Subcutaneous abdominal adipose tissue (tissue), 5 donors: ENCODE measurements around the gene DNM1.

Experiments
- H3K27ac ChIP-seq: one replicate; pipeline ENCODE4 v1.7.0; 2013; ENCODE audit warnings: low read depth, mild to moderate bottlenecking, inconsistent platforms, low read length, moderate library complexity
- H3K27me3 ChIP-seq, 5 donors: one replicate each; pipeline ENCODE4 v1.7.0; 2013; ENCODE audit warnings: low read length in 5 of 5, inconsistent platforms in 1 of 5; ENCODE audit not compliant: control insufficient read depth in 5 of 5, insufficient read depth in 4 of 5
- H3K36me3 ChIP-seq, 5 donors: one replicate each; pipeline ENCODE4 v1.7.0; 2013; ENCODE audit warnings: low read length in 5 of 5; ENCODE audit not compliant: control insufficient read depth in 5 of 5, insufficient read depth in 5 of 5
- H3K4me1 ChIP-seq, 5 donors: one replicate each; pipeline ENCODE4 v1.7.0; 2013; ENCODE audit warnings: low read length in 5 of 5, mild to moderate bottlenecking in 3 of 5, moderate library complexity in 1 of 5; ENCODE audit not compliant: control insufficient read depth in 5 of 5, insufficient read depth in 5 of 5
- H3K4me3 ChIP-seq, 5 donors: one replicate each; pipeline ENCODE4 v1.7.0; 2013; ENCODE audit warnings: low read length in 5 of 5, low read depth in 1 of 5
- H3K9ac ChIP-seq, 5 donors: one replicate each; pipeline ENCODE4 v1.7.0; 2013; ENCODE audit warnings: low read length in 5 of 5, mild to moderate bottlenecking in 4 of 5, moderate library complexity in 3 of 5
- H3K9me3 ChIP-seq, 5 donors: one replicate each; pipeline ENCODE4 v1.7.0; 2013; ENCODE audit warnings: low read length in 5 of 5; ENCODE audit not compliant: control insufficient read depth in 5 of 5
- donor health status: healthy.
- donor health status: healthy.
- donor health status: healthy.
- donor health status: healthy.
- donor health status: healthy.

Gene DNM1

DNA sequence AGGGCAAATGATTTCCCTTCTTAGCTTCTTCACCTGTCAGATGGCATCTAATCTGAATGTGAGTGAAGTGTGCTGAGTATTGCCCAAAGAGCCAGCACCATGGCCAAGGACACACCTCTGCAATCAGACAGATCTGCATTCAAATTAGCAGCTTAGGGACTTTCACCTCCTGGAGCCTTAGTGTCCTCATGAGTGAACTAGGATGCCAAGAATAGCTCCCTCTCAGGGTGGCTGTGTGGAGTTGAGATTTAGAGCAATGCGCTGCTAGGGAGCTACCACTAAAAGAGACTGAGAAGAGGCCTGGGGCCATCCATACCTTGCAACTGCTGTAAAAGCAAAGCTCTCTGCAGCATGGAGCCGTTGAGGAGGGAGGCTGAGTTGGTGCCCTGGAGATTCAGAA, 13.2 kb upstream of the DNM1 start:
- Histone ChIP-seq H3K9ac (peak overlapping the region in 4 of 5 donors; percentile 77 to 98 (median 89)), H3K27me3 (no peaks in the 10 kb centered on the region), H3K4me1 (peaks cover 2 to 31% (median 28%) of the 10 kb centered on the region in 5 donors), H3K36me3 (peaks cover 0 to 34% (median 30%) of the 10 kb centered on the region in 5 donors), H3K9me3 (no peaks in the 10 kb centered on the region), H3K4me3 (peak overlapping the region in 2 of 5 donors; percentile 6 to 92), H3K27ac (no peak overlapping the region)

DNA sequence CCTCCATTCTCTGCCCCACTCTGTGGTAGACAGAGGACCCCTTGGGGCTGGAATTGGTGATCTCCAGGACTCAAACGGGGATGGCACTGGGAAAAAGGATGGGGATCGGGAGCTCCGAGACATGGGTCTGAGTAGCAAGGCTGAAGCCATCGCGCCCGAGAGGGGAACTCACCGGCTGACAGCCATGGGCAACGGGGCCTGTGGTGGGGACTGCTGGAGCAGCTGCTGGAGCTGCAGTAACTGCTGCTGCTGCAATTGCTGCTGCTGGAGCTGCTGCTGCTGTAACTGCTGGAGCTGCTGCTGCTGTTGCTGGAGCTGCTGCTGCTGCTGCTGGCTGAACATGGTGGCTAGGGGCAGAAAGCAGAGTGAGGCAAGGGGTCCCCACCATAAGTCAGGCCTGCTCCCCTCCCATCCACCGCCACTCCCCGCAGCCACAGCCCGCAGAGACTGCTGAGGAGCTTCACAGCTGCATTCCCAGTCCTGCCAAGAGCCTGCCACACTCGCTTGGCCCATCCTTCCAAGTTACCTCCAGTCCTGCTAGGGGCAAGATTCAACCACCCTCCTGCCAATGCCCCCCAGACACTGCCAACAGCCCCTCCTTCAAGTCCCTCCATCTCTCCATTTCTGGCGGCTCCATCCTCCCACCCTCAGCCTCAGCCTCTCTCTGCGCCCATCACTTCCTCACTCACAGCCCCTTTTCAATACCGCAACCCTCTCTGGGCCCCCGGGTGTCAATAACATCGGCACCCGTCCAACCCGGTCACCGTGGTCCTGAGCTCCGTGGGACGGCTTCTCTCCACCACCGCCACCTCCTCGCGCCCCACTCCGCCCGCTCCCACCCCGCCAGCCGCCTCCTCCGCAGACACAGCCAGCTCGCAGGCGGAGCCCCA, 12.4 kb upstream of the DNM1 start:
- peak overlapping the region; percentile 68 to 99 (median 89) for H3K4me3 ChIP-seq
- no peaks in the 10 kb centered on the region for H3K27me3 ChIP-seq
- H3K27ac ChIP-seq = peak overlapping the region; percentile 74
- peaks cover 0 to 27% (median 23%) of the 10 kb centered on the region in 5 donors for H3K36me3 ChIP-seq
- H3K9ac ChIP-seq = peak overlapping the region; percentile 77 to 98 (median 81)
- H3K4me1 ChIP-seq = peaks cover 2 to 31% (median 28%) of the 10 kb centered on the region in 5 donors
- H3K9me3 ChIP-seq = no peaks in the 10 kb centered on the region

DNA sequence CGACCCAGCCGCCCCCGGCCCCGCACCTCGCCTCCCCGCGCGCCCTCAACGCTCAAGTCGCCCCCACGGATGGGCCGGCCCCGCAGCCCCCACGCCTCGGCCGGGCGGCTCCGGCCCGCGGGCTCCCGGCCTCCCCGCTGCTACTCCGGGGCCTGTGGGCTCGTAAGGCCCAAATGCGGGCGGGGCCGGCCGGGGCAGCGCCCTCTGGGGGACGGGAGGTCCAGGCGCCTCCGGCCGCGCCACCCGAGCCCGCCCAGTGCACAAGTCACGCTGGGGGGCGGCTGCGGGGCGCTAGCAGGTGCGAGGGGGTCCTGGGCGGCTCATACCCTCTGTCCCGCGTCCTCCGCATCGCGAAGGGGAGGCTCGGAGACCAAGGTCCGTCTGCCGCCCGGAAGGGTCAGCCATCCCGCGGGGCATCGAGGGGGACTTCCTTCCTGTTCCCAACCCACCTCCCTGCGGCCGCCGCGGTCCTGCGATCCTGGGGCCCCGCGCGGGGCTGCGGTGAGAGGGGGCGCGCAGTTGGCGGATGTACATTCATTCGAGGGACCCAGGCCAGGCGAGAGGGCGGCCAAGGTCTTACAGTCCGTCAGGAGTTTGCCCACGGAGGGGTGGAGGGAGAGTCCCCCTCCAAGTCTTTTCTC, 11.7 kb upstream of the DNM1 start, which contains the start of gene CIZ1:
Gene CIZ1 (minus strand): TSS at position 167 of the 641 bp plus-strand sequence. CDS start 715 bp downstream, outside the sequence.
- Histone ChIP-seq H3K9ac (peak within 1 kb of the TSS; percentile 77 to 98 (median 81)), H3K4me1 (peaks cover 2 to 31% (median 28%) of the 10 kb centered on the region in 5 donors), H3K4me3 (peak within 1 kb of the TSS; percentile 68 to 99 (median 89)), H3K27me3 (no peaks in the 10 kb centered on the region), H3K27ac (peak within 1 kb of the TSS; percentile 74), H3K9me3 (no peaks in the 10 kb centered on the region), H3K36me3 (peaks cover 0 to 19% (median 15%) of the 10 kb centered on the region in 5 donors)

DNA sequence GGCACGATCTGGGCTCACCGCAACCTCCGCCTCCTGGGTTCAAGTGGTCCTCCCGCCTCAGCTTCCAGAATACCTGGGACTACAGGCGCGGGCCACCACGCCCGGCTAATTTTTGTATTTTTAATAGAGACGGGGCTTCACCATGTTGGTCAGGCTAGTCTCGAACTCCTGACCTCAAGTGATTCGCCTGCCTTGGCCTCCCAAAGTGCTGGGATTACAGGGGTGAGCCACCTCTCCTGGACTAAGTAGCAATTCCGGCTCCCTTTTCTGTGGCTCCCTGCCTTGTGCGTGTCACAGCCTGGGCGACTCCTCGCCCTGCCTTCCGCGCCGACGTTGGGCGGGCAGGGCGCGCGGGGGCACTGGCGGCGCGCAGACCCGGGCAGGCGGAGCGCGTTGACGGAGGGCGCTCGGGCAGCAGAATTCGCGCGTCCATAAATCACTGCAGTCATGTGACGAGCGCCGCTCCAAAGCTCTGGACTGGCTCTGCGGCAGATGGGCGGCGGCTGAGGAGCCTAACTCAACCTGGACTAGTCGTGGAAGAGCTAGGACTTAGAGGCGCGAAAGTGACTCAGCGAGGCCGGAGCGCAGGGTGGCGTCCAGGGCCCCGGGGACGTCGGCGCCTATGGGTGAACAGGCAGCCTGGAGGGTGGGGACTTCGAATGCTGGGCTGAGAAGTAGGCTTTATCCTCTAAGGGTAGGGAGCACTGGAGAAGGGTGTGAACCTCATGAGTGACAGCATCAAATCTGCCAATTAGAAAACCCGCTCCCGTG, 10.4 kb upstream of the DNM1 start:
- Histone ChIP-seq H3K9me3 (no peaks in the 10 kb centered on the region), H3K27me3 (no peaks in the 10 kb centered on the region), H3K9ac (peak overlapping the region in 3 of 5 donors; percentile 16 to 59 (median 37)), H3K4me1 (peaks cover 2 to 31% (median 28%) of the 10 kb centered on the region in 5 donors), H3K36me3 (peaks cover 0 to 13% (median 9%) of the 10 kb centered on the region in 5 donors), H3K4me3 (peak overlapping the region in 4 of 5 donors; percentile 44 to 92 (median 88)), H3K27ac (peak overlapping the region; percentile 70)

DNA sequence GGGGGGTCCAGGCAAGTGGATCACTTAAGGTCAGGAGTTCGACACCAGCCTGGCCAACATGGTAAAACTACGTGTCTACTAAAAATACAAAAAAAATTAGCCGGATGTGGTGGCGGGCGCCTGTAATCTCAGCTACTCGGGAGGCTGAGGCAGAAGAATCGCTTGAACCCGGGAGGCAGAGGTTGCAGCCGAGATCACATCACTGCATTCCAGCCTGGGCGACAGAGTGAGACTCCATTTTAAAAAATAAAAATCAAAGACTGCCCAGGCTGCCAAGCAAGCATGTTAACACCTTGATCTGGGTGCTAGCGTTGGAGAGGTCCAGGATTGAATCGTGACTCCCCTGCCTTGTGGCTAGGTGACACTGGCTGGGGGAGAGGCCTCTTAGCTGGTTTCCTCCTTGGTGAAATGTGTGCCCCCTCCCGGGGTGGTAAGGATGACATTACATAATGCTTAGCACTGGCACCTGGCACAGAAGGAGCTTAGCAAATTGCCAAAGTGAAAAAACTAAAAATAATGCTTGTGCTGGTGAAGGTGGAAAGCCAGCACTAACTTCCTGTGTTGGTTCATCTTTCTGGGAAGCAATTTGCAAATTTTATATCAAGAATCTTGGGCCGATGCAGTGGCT, 9.6 kb upstream of the DNM1 start:
- Histone ChIP-seq H3K4me1 (peaks cover 2 to 31% (median 28%) of the 10 kb centered on the region in 5 donors), H3K27me3 (no peaks in the 10 kb centered on the region), H3K27ac (peak overlapping the region; percentile 70), H3K9me3 (no peaks in the 10 kb centered on the region), H3K9ac (peak overlapping the region in 2 of 5 donors; percentile 16 to 59), H3K4me3 (peak overlapping the region in 2 of 5 donors; percentile 26 to 92), H3K36me3 (peaks cover 0 to 12% (median 9%) of the 10 kb centered on the region in 5 donors)

DNA sequence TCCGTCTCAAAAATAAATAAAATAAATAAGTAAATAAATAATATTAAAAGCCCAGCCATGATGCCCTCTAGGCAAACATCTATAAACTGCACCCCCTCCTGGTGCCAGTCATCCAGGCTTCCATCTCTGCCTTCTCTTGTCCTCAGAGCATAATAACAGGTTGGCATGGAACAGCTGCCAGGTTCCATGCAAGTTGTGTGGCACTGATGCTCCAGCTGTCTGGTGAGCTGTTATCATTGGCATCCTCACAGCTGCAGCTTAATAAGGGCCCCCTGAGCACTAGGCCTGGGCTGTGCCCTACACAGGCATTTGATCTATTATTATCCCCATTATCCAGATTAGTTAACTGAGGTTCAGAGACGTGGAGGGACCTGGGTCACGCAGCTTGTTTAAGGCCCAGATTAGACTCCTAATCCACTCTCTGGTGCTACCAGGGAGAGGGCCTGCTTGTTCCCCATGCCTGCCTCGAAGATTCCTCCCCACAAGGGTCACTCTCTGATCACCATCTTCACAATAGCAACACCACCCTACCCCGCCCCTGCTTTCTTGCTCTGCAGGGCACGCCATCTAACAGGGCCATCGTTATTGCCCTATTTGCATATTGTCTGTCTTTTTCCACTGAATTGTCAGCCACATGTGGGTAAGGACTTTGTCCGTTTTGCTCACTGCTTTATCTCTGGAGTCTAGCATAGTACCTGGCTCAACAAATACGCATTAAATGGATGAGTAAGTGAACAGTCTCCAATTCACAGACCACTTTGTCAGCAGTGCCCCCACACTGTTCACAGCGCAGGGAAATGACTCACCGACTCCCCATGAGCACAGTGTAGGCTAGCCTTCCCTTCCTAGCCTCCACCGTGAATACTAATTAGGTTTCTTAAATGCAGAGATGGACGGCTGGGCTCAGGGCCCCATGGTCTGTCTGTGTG, 1.5 kb upstream of the DNM1 start:
- Histone ChIP-seq H3K27me3 (peaks cover 18 to 30% (median 20%) of the 10 kb centered on the region in 5 donors), H3K36me3 (peaks cover 0 to 7% (median 0%) of the 10 kb centered on the region in 5 donors), H3K27ac (no peak overlapping the region), H3K4me1 (peaks cover 0 to 30% (median 19%) of the 10 kb centered on the region in 5 donors), H3K4me3 (no peak overlapping the region), H3K9ac (no peak overlapping the region), H3K9me3 (no peaks in the 10 kb centered on the region)

DNA sequence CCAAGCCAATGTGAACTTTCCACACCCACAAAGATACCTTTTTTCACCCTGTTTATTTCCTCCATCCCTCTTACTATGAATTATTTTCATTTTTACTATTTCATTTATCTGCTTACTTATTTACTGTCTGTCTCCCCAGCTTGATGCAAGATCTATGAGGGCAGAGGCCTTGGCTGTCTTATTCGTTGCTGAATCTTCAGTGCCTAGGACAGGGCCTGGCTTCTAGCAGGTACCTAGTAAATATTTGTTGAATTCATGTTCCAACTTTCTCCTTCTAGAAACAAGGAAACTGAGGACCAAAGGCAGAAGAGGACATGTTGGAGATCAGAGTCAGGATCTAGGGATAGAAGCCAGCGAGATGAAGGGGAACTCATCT, 543 bp upstream of the DNM1 start:
- Histone ChIP-seq H3K9me3 (no peaks in the 10 kb centered on the region), H3K9ac (peak overlapping the region in 2 of 5 donors; percentile 25 to 46), H3K4me3 (peak overlapping the region; percentile 23 to 82 (median 67)), H3K27me3 (peaks cover 18 to 32% (median 22%) of the 10 kb centered on the region in 5 donors), H3K27ac (no peak overlapping the region), H3K4me1 (peaks cover 0 to 32% (median 21%) of the 10 kb centered on the region in 5 donors), H3K36me3 (peaks cover 0 to 6% (median 0%) of the 10 kb centered on the region in 5 donors)

DNA sequence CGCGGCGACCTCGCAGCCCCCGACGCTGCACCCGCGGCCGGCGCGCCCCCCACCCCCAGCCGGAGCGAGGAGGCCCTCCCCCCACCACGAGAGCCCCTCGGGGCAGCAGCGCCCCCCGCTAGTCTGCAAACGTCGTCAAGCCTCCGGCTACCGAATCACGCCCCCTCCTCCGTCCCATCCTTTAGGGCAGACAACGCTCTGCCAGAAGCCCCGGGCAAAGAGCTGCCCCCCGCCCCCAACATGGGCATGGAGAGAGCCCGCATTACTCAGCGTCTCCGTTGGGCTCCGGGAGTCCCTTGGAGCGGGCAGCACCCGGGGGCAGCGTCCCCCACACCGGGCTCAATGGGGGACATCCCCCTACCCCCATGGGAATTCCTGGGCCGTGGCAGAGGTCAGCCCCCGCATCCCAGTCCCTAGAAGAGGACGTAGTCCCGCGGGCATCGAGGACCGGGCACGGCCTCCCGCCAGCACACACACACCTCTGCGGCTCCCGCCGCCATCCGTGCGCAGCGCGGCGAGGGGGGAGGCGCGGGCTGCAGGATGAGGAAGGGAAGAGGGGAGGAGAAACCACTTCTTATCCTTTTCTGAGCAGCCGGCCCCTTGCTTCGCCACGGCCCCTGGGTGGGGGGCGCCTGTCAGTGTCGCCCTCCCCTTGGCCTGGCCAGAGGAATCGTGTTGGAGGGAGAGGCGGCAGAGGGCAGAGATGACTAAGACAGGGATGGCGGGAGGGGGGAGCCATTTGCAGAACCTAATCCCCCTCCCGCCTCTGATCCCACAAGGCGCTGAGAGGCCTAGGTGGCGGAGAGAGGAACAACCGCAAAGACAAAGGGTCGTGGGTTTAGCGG, 750 bp downstream of the DNM1 start:
- Histone ChIP-seq H3K27ac (peak overlapping the region; percentile 10), H3K9me3 (no peaks in the 10 kb centered on the region), H3K27me3 (peaks cover 22 to 37% (median 27%) of the 10 kb centered on the region in 5 donors), H3K36me3 (no peaks in the 10 kb centered on the region), H3K4me1 (peaks cover 0 to 34% (median 22%) of the 10 kb centered on the region in 5 donors), H3K4me3 (peak overlapping the region; percentile 41 to 82 (median 73)), H3K9ac (peak overlapping the region in 3 of 5 donors; percentile 30 to 59 (median 51))
